ENCODE results near the gene CCT3.

Gene CCT3

GRCh38 chr1:156366378-156367166 is 28.5 kb upstream of the CCT3 start:
- POLR2A ChIA-PET, result no interaction called here
- CTCF ChIA-PET, result interaction anchor here (0.6 to 7.2 kb wide), 5 partner anchors 7 to 142 kb away, joined by 3 to 56 read pairs (median 4); no protein-coding TSS in a partner anchor
- no peak for DNase-seq (ENCODE audit: low read depth, low spot score)
- no peak overlapping the region for H3K4me3 ChIP-seq (ENCODE audit: low read depth, low read length)
- TF ChIP-seq, protein P1, sequence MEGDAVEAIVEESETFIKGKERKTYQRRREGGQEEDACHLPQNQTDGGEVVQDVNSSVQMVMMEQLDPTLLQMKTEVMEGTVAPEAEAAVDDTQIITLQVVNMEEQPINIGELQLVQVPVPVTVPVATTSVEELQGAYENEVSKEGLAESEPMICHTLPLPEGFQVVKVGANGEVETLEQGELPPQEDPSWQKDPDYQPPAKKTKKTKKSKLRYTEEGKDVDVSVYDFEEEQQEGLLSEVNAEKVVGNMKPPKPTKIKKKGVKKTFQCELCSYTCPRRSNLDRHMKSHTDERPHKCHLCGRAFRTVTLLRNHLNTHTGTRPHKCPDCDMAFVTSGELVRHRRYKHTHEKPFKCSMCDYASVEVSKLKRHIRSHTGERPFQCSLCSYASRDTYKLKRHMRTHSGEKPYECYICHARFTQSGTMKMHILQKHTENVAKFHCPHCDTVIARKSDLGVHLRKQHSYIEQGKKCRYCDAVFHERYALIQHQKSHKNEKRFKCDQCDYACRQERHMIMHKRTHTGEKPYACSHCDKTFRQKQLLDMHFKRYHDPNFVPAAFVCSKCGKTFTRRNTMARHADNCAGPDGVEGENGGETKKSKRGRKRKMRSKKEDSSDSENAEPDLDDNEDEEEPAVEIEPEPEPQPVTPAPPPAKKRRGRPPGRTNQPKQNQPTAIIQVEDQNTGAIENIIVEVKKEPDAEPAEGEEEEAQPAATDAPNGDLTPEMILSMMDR (IDR thresholded peaks at IDR 0.05; ENCODE audit: insufficient read depth, low read length, missing control alignments), result no peak

DNA sequence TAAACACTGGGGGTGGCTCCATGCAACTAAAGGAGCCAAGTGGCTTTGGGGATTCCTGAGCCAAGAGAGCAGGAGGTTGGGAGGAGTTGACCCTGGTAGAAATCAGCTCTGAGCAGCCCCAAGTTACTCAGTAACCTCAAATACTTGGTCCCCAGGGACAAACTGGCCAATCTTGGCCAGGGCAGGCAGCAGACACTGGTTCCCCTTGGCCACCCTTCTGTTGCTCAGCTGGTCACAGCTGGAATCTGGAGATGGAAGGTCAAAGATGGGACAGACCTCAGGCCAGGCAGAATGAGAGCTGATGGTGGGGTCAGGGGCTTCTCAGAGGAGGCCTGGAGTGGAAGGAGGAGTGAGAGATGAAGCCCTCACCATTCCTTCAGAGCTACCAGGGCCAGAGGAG is 27.7 kb upstream of the CCT3 start:
- H3K4me3 ChIP-seq (ENCODE audit: low read depth, low read length), result no peak overlapping the region
- TF ChIP-seq, protein P1 (IDR thresholded peaks at IDR 0.05; ENCODE audit: insufficient read depth, low read length, missing control alignments), result no peak
- DNase-seq (ENCODE audit: low read depth, low spot score), result no peak
- ChIA-PET CTCF (interaction anchor here (0.6 to 4.8 kb wide), 3 partner anchors 10 to 141 kb away, joined by 3 to 19 read pairs (median 3); no protein-coding TSS in a partner anchor), POLR2A (no interaction called here)

- H3K4me3 ChIP-seq (ENCODE audit: low read depth, low read length), result no peak overlapping the region
- no peak for DNase-seq (ENCODE audit: low read depth, low spot score)
- ChIA-PET CTCF (interaction anchor here (0.8 to 6.0 kb wide), 22 partner anchors 9 to 270 kb away, joined by 3 to 82 read pairs (median 14); partner anchors contain the start of genes CCT3, RHBG, SMG5 and TSACC), POLR2A (no interaction called here)
- TF ChIP-seq, protein P1 (IDR thresholded peaks at IDR 0.05; ENCODE audit: insufficient read depth, low read length, missing control alignments), result no peak
These were observed 22.4 kb upstream of the CCT3 start for GRCh38 chr1:156360534-156360933.

DNA sequence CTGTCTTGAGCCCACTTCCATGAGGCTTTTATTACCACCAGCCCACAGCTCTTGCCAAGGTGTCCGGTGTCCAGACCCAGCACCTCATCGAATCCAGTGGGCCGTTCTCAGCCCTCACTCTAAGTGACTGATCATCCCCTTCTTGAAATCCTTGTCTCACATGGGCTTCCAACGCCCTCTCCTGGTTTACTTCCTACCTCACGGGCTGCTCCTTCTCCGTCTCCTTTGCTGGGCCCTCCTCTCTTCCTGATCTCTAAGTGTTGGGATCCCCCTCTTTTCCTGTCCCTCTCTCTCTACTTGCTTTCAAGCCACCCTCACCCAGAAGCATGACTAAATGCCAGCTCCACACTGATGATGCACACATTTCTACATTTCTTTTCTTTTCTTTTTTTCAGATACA is 21.9 kb upstream of the CCT3 start:
- H3K4me3 ChIP-seq (ENCODE audit: low read depth, low read length), result no peak overlapping the region
- TF ChIP-seq, protein P1 (IDR thresholded peaks at IDR 0.05; ENCODE audit: insufficient read depth, low read length, missing control alignments), result peak; percentile 66
- ChIA-PET POLR2A (no interaction called here), CTCF (interaction anchor here (0.8 to 6.0 kb wide), 36 partner anchors 8 to 359 kb away, joined by 3 to 82 read pairs (median 6); partner anchors contain the start of genes CCT3, RHBG, SEMA4A and SMG5)
- DNase-seq (ENCODE audit: low read depth, low spot score), result no peak

- POLR2A ChIA-PET, result no interaction called here
- CTCF ChIA-PET, result interaction anchor here (0.7 to 6.0 kb wide), 38 partner anchors 7 to 358 kb away, joined by 3 to 82 read pairs (median 6); partner anchors contain the start of genes CCT3, RHBG, SEMA4A and SMG5
These were observed 21.2 kb upstream of the CCT3 start for GRCh38 chr1:156359249-156359648.

GRCh38 chr1:156358641-156359040 is 20.5 kb upstream of the CCT3 start:
- no peak overlapping the region for H3K4me3 ChIP-seq (ENCODE audit: low read depth, low read length)
- no peak for DNase-seq (ENCODE audit: low read depth, low spot score)
- ChIA-PET CTCF (interaction anchor here (0.9 to 6.0 kb wide), 24 partner anchors 12 to 358 kb away, joined by 3 to 82 read pairs (median 10); partner anchors contain the start of genes RHBG, SEMA4A and SMG5), POLR2A (no interaction called here)
- TF ChIP-seq, protein P1 (IDR thresholded peaks at IDR 0.05; ENCODE audit: insufficient read depth, low read length, missing control alignments), result no peak

More at GRCh38 chr1:156359249-156359648, 21.2 kb upstream of the CCT3 start:
- H3K4me3 ChIP-seq (ENCODE audit: low read depth, low read length), result no peak overlapping the region
- no peak for DNase-seq (ENCODE audit: low read depth, low spot score)
- TF ChIP-seq, protein P1 (IDR thresholded peaks at IDR 0.05; ENCODE audit: insufficient read depth, low read length, missing control alignments), result no peak
